ENCODE results near the gene SUPT16H. TPM values are rescaled to one million over a fixed set of nuclear protein-coding genes. Genes with fewer than 3 reads are reported as not detected.
A peak's percentile ranks its signal among the peaks of the same experiment; 100 is the strongest.

The SUPT16H gene
- total RNA-seq, 1 donor from 2014 or later: 97.6 TPM

- H3K27ac Mint-ChIP-seq (ENCODE audit: unreplicated experiment): no peak overlapping the region
- no peaks in the 10 kb centered on the region for H3K36me3 Mint-ChIP-seq (ENCODE audit: unreplicated experiment)
- no peaks in the 10 kb centered on the region for H3K9me3 Mint-ChIP-seq (ENCODE audit: unreplicated experiment)
- TF ChIP-seq CTCF (IDR thresholded peaks at IDR 0.05; ENCODE audit: partially characterized antibody, unreplicated experiment): no peak
- no peak overlapping the region for H3K4me3 Mint-ChIP-seq (ENCODE audit: unreplicated experiment)
- DNase-seq: no peak
- peaks cover 4% of the 10 kb centered on the region for H3K4me1 Mint-ChIP-seq (ENCODE audit: low read depth, unreplicated experiment)
- H3K27me3 Mint-ChIP-seq (ENCODE audit: unreplicated experiment): no peaks in the 10 kb centered on the region
These were observed 72.2 kb downstream of the SUPT16H start for GRCh38 chr14:21311614-21312013.

GRCh38 chr14:21309956-21310355 lies 73.9 kb downstream of the SUPT16H start:
- DNase-seq: no peak
- no peaks in the 10 kb centered on the region for H3K36me3 Mint-ChIP-seq (ENCODE audit: unreplicated experiment)
- H3K27me3 Mint-ChIP-seq (ENCODE audit: unreplicated experiment): no peaks in the 10 kb centered on the region
- H3K27ac Mint-ChIP-seq (ENCODE audit: unreplicated experiment): no peak overlapping the region
- no peak for TF ChIP-seq CTCF (IDR thresholded peaks at IDR 0.05; ENCODE audit: partially characterized antibody, unreplicated experiment)
- no peak overlapping the region for H3K4me3 Mint-ChIP-seq (ENCODE audit: unreplicated experiment)
- no peaks in the 10 kb centered on the region for H3K9me3 Mint-ChIP-seq (ENCODE audit: unreplicated experiment)
- H3K4me1 Mint-ChIP-seq (ENCODE audit: low read depth, unreplicated experiment): peaks cover 4% of the 10 kb centered on the region

- Mint-ChIP-seq H3K9me3 (ENCODE audit: unreplicated experiment) (no peaks in the 10 kb centered on the region), H3K4me1 (ENCODE audit: low read depth, unreplicated experiment) (peaks cover 4% of the 10 kb centered on the region), H3K36me3 (ENCODE audit: unreplicated experiment) (no peaks in the 10 kb centered on the region), H3K27ac (ENCODE audit: unreplicated experiment) (peak overlapping the region; percentile 50), H3K27me3 (ENCODE audit: unreplicated experiment) (no peaks in the 10 kb centered on the region), H3K4me3 (ENCODE audit: unreplicated experiment) (peak overlapping the region; percentile 95)
- no peak for DNase-seq
- no peak for TF ChIP-seq CTCF (IDR thresholded peaks at IDR 0.05; ENCODE audit: partially characterized antibody, unreplicated experiment)
These were observed 74.6 kb downstream of the SUPT16H start for GRCh38 chr14:21309238-21309636.

GRCh38 chr14:21308479-21309237 lies 75.2 kb downstream of the SUPT16H start:
- Mint-ChIP-seq H3K9me3 (ENCODE audit: unreplicated experiment) (no peaks in the 10 kb centered on the region), H3K27me3 (ENCODE audit: unreplicated experiment) (no peaks in the 10 kb centered on the region), H3K4me1 (ENCODE audit: low read depth, unreplicated experiment) (peaks cover 4% of the 10 kb centered on the region), H3K27ac (ENCODE audit: unreplicated experiment) (peak overlapping the region; percentile 50), H3K36me3 (ENCODE audit: unreplicated experiment) (no peaks in the 10 kb centered on the region), H3K4me3 (ENCODE audit: unreplicated experiment) (peak overlapping the region; percentile 95)
- DNase-seq: peak; percentile 38
- TF ChIP-seq CTCF (IDR thresholded peaks at IDR 0.05; ENCODE audit: partially characterized antibody, unreplicated experiment): no peak

GRCh38 chr14:21308132-21308478 lies 75.7 kb downstream of the SUPT16H start:
- H3K9me3 Mint-ChIP-seq (ENCODE audit: unreplicated experiment): no peaks in the 10 kb centered on the region
- H3K27me3 Mint-ChIP-seq (ENCODE audit: unreplicated experiment): no peaks in the 10 kb centered on the region
- peak overlapping the region; percentile 50 for H3K27ac Mint-ChIP-seq (ENCODE audit: unreplicated experiment)
- H3K36me3 Mint-ChIP-seq (ENCODE audit: unreplicated experiment): no peaks in the 10 kb centered on the region
- TF ChIP-seq CTCF (IDR thresholded peaks at IDR 0.05; ENCODE audit: partially characterized antibody, unreplicated experiment): no peak
- DNase-seq: no peak
- peak overlapping the region; percentile 95 for H3K4me3 Mint-ChIP-seq (ENCODE audit: unreplicated experiment)
- H3K4me1 Mint-ChIP-seq (ENCODE audit: low read depth, unreplicated experiment): peaks cover 4% of the 10 kb centered on the region

Measured in glutamatergic neuron (in vitro differentiated cells).